Neural progenitor cell (in vitro differentiated cells): ENCODE results near the gene CD101. TPM values are rescaled to one million over a fixed set of nuclear protein-coding genes. Genes with fewer than 3 reads are reported as not detected.

ENCODE experiments used
- DNase-seq: peaks from one replicate; pipeline ENCODE4 v3.0.0-alpha.2; 2016; ENCODE audit warnings: low spot score
- H2AFZ ChIP-seq: fragments of 200-600 bp; sonication (generic); replicated peaks from 2 replicates; pipeline ENCODE4 v1.6.1; 2016; ENCODE audit warnings: antibody characterized with exemption
- H3F3A ChIP-seq: fragments of 200-600 bp; sonication (generic); 2 replicates; pipeline ENCODE4 v1.6.1; 2016; ENCODE audit warnings: antibody characterized with exemption, low read depth
- H3K27ac ChIP-seq: fragments of 200-600 bp; sonication (generic); 2 replicates; pipeline ENCODE4 v1.5.1; 2016; ENCODE audit warnings: mild to moderate bottlenecking
- H3K27me3 ChIP-seq: fragments of 200-600 bp; sonication (generic); 2 replicates; pipeline ENCODE4 v1.6.1; 2016; ENCODE audit warnings: mild to moderate bottlenecking, moderate library complexity
- H3K36me3 ChIP-seq: fragments of 200-600 bp; sonication (generic); 2 replicates; pipeline ENCODE4 v1.5.1; 2016
- H3K4me1 ChIP-seq: fragments of 200-600 bp; sonication (generic); 2 replicates; pipeline ENCODE4 v1.6.1; 2016; ENCODE audit warnings: mixed run types
- H3K4me2 ChIP-seq: fragments of 200-600 bp; sonication (generic); 2 replicates; pipeline ENCODE4 v1.6.1; 2016
- H3K4me3 ChIP-seq: fragments of 200-600 bp; sonication (generic); 2 replicates; pipeline ENCODE4 v1.5.1; 2016
- H3K79me2 ChIP-seq: fragments of 200-600 bp; sonication (generic); 2 replicates; pipeline ENCODE4 v1.6.1; 2016; ENCODE audit warnings: low read depth
- H3K9ac ChIP-seq: fragments of 200-600 bp; sonication (generic); 2 replicates; pipeline ENCODE4 v1.6.1; 2016
- H3K9me3 ChIP-seq: fragments of 200-600 bp; sonication (generic); 2 replicates; pipeline ENCODE4 v1.5.1; 2016; ENCODE audit warnings: low read depth
- H4K20me1 ChIP-seq: fragments of 200-600 bp; sonication (generic); 2 replicates; pipeline ENCODE4 v1.6.1; 2016; ENCODE audit warnings: low read depth
- H3K27ac Mint-ChIP-seq: 3 replicates; pipeline ENCODE4 v1.8.0; 2021; ENCODE audit warnings: mixed read lengths
- H3K27me3 Mint-ChIP-seq: 2 replicates; pipeline ENCODE4 v1.8.0; 2022; ENCODE audit warnings: low read depth, mild to moderate bottlenecking, inconsistent platforms, moderate library complexity, mixed read lengths; ENCODE audit not compliant: insufficient read depth
- H3K36me3 Mint-ChIP-seq: 3 replicates; pipeline ENCODE4 v1.8.0; 2021; ENCODE audit warnings: mixed read lengths
- H3K4me1 Mint-ChIP-seq: 3 replicates; pipeline ENCODE4 v1.8.0; 2021; ENCODE audit warnings: mixed read lengths
- H3K4me3 Mint-ChIP-seq: 3 replicates; pipeline ENCODE4 v1.8.0; 2021; ENCODE audit warnings: mild to moderate bottlenecking, moderate library complexity, mixed read lengths
- H3K9me3 Mint-ChIP-seq: 3 replicates; pipeline ENCODE4 v1.8.0; 2020; ENCODE audit warnings: mixed read lengths
- CTCF ChIP-seq: fragments of 200-600 bp; sonication (generic); IDR thresholded peaks from 2 replicates; pipeline ENCODE4 v1.5.1; 2017; ENCODE audit warnings: antibody characterized with exemption, mild to moderate bottlenecking
- EZH2 ChIP-seq: fragments of 200-600 bp; sonication (generic); IDR thresholded peaks from 2 replicates; pipeline ENCODE4 v1.6.1; 2017; ENCODE audit warnings: antibody characterized with exemption, mild to moderate bottlenecking, moderate library complexity
- EZH2phosphoT487 ChIP-seq: fragments of 200-600 bp; sonication (generic); IDR thresholded peaks from 2 replicates; pipeline ENCODE4 v1.6.1; 2017; ENCODE audit warnings: antibody characterized with exemption
- total RNA-seq: library from RNA; depleted of rRNA; stranded (reverse); fragments of >200 nt; gene quantifications from 2 replicates; pipeline ENCODE4 v1.2.3, GENCODE V29; 2015; ENCODE audit warnings: low replicate concordance

CD101 gene
- total RNA-seq, 1 donor from 2014 or later = 0.41 TPM

- Histone ChIP-seq H3K27me3 (no peaks in the 10 kb centered on the region), H3K9me3 (no peaks in the 10 kb centered on the region), H3K79me2 (no peaks in the 10 kb centered on the region), H3K36me3 (peaks cover 10% of the 10 kb centered on the region), H3K9ac (no peak overlapping the region), H2AFZ (no peak overlapping the region), H4K20me1 (peaks cover 7% of the 10 kb centered on the region), H3K4me1 (peaks cover 10% of the 10 kb centered on the region), H3K4me3 (no peak overlapping the region), H3K27ac (no peak overlapping the region), H3K4me2 (no peak overlapping the region), H3F3A (no peaks in the 10 kb centered on the region)
- H3K9me3 Mint-ChIP-seq = no peaks in the 10 kb centered on the region
- H3K27me3 Mint-ChIP-seq = peaks cover 2% of the 10 kb centered on the region
- H3K4me3 Mint-ChIP-seq = no peak overlapping the region
- DNase-seq = no peak
- no peak overlapping the region for H3K27ac Mint-ChIP-seq
- peaks cover 12% of the 10 kb centered on the region for H3K4me1 Mint-ChIP-seq
- TF ChIP-seq EZH2 = no peak
- no peak for TF ChIP-seq CTCF
- no peak for TF ChIP-seq EZH2phosphoT487
- H3K36me3 Mint-ChIP-seq = peaks cover 27% of the 10 kb centered on the region
Measured at GRCh38 chr1:116966791-116967190, 34.8 kb upstream of the CD101 start.

GRCh38 chr1:116968724-116969123 is 32.8 kb upstream of the CD101 start:
- no peak for TF ChIP-seq CTCF
- no peak for TF ChIP-seq EZH2
- no peak for TF ChIP-seq EZH2phosphoT487
- no peaks in the 10 kb centered on the region for H3K27me3 ChIP-seq
- no peaks in the 10 kb centered on the region for H3K9me3 ChIP-seq
- DNase-seq = no peak
- H3K36me3 Mint-ChIP-seq = peaks cover 33% of the 10 kb centered on the region
- H3K4me2 ChIP-seq = no peak overlapping the region
- H3K27me3 Mint-ChIP-seq = peaks cover 2% of the 10 kb centered on the region
- H3K9me3 Mint-ChIP-seq = peaks cover 4% of the 10 kb centered on the region
- H3K79me2 ChIP-seq = no peaks in the 10 kb centered on the region
- H3K36me3 ChIP-seq = peaks cover 10% of the 10 kb centered on the region
- no peak overlapping the region for H3K27ac Mint-ChIP-seq
- no peak overlapping the region for H3K9ac ChIP-seq
- no peak overlapping the region for H3K4me3 Mint-ChIP-seq
- H2AFZ ChIP-seq = no peak overlapping the region
- H3K4me3 ChIP-seq = no peak overlapping the region
- peaks cover 19% of the 10 kb centered on the region for H3K4me1 Mint-ChIP-seq
- no peak overlapping the region for H3K27ac ChIP-seq
- no peaks in the 10 kb centered on the region for H3F3A ChIP-seq
- peaks cover 17% of the 10 kb centered on the region for H3K4me1 ChIP-seq
- peaks cover 10% of the 10 kb centered on the region for H4K20me1 ChIP-seq

- Mint-ChIP-seq H3K4me3 (no peak overlapping the region), H3K27me3 (no peaks in the 10 kb centered on the region), H3K27ac (peak overlapping the region; percentile 17), H3K36me3 (peaks cover 54% of the 10 kb centered on the region), H3K4me1 (peaks cover 19% of the 10 kb centered on the region), H3K9me3 (peaks cover 22% of the 10 kb centered on the region)
- TF ChIP-seq CTCF = no peak
- TF ChIP-seq EZH2 = no peak
- no peaks in the 10 kb centered on the region for H3K9me3 ChIP-seq
- no peak overlapping the region for H3K9ac ChIP-seq
- peak; percentile 37 for DNase-seq
- H3K79me2 ChIP-seq = no peaks in the 10 kb centered on the region
- peak overlapping the region; percentile 67 for H3K27ac ChIP-seq
- no peak overlapping the region for H2AFZ ChIP-seq
- no peaks in the 10 kb centered on the region for H3K27me3 ChIP-seq
- H3K4me1 ChIP-seq = peaks cover 17% of the 10 kb centered on the region
- H3K4me3 ChIP-seq = no peak overlapping the region
- peaks cover 10% of the 10 kb centered on the region for H4K20me1 ChIP-seq
- no peaks in the 10 kb centered on the region for H3F3A ChIP-seq
- peak overlapping the region; percentile 46 for H3K4me2 ChIP-seq
- H3K36me3 ChIP-seq = peaks cover 15% of the 10 kb centered on the region
Measured at GRCh38 chr1:116971258-116971860, 30.2 kb upstream of the CD101 start.
